Measurements from ENCODE around the gene RIN2.

Gene RIN2

GRCh38 chr20:19767070-19767469 lies 9.0 kb downstream of the RIN2 start:
- DNase-seq = no peak

DNA sequence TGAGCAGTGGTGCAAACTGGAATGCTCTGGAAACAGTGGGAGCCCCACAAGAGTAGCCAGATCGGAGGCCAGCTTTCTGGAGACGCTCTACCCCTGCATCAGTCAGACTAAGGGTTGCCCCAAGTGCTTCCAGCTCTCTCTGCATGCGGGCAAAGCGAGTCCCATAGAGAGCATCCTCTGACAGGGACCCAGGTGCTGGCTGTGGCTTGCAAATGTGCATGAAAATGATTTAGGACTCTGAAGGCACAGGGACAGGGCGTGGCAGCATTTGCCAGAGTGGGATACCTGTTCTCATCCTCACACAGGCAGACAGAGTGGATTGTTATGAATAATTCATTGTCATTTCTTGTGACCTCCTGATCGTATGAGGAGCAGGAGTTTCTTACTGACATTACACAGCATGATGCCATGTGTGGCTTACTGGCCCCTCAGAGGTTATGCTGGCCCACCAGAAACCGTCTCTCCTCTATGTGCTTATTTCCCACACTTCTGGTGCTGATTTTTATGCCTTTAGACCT lies 10.3 kb downstream of the RIN2 start:
- no peak for DNase-seq

DNA sequence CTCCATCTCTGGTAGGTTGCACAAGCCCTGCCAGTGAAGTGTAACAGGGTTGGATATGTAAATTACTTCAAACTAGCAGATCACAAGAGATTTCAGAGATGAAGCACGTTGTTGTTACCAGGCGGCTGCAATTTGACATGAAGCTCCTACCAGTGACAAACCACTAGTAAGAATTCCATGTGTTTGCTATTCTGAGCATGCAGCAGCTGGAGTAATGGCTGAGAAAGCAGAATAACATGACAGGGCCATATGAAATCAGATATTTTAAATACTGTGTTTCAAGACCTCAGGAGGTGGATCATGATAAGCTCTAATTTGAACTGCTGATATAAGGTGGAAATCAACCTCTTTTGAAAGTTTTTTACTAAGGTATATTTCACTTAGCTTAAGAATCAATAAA lies 11.4 kb downstream of the RIN2 start:
- DNase-seq = no peak

- no peak for DNase-seq
These were observed 12.3 kb downstream of the RIN2 start for GRCh38 chr20:19770375-19770774.

- no peak for DNase-seq
These were observed 13.0 kb downstream of the RIN2 start for GRCh38 chr20:19771031-19771430.

DNA sequence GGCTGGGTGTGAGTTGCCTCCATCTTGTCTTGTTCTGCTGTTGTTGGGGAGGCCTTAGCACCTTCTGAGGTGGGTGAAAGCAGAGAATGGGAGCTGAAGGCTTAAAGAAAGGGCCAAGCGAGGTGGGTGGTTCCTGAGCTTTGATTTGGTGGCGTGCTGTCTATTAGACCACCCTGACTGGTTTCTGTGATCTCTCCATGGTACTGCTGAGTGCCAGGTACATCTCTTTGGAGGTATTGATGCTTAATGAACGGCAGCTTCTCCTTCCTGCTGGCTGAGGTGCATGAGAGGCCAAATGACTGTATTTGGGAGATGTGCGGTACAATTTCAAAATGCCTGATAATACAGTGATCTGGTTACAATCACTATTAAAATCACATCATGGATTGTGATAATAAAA lies 15.4 kb downstream of the RIN2 start:
- DNase-seq = no peak

DNA sequence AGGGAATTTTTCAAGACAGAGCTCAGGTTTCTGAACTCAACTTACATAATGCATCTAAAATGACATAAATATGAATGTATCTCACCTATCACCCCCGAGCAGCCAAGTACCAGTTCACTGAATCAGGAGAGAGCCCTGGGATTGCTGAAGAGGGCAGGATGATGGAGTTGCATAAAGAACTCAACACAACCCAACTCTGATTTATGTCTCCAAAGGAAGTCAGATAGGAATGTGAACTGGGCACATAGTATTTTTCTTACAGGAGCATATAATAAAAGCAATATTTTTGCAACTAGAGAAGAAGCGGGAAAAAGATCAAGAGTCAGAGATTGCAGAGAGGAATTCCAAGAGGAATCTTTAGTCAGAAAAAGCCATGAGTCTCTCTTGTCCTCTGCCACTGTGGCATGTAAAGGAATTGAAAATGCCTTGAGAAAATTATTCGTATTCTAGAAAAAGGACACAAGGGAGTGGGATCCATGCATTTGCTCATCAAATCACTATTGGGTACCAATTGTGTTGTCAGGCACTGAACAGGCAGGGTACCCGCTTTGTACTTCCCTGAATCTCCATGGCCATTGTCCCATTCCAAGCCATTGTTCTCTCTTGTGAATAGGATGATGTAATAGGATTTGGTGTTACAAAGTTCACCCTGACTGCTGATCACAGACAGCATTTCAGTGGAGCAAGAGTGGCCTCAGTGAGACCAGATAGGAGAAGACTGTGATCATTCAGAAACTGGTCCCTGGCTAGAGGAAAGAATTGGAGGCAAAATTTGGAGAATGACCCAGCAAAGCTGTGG lies 16.3 kb downstream of the RIN2 start:
- no peak for DNase-seq

- DNase-seq = no peak
These were observed 17.5 kb downstream of the RIN2 start for GRCh38 chr20:19775353-19776253.

- DNase-seq = no peak
These were observed 19.3 kb downstream of the RIN2 start for GRCh38 chr20:19777315-19777714.

- DNase-seq = no peak
These were observed 19.9 kb downstream of the RIN2 start for GRCh38 chr20:19777981-19778380.

- no peak for DNase-seq
These were observed 20.3 kb downstream of the RIN2 start for GRCh38 chr20:19778404-19778803.

DNA sequence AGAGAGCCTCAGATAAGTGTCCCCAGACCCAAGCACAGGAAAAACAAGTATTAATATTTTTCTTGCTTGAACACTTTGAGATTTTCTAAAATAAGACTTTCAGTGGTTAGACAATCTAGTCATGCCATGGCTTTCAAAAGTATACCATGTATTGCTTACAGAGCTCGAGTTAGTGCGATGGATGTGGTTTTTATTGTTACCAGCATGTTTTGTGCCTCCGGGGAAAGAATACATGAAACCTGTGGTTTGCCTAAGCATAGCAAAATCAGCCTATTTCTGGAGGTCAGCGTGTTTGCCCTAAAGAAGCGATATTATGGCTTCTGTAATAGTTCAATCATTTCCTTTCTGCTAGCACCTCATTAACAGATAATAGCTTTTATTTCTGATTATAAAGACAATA lies 21.6 kb downstream of the RIN2 start:
- no peak for DNase-seq

GRCh38 chr20:19780261-19780660 lies 22.2 kb downstream of the RIN2 start:
- no peak for DNase-seq

DNA sequence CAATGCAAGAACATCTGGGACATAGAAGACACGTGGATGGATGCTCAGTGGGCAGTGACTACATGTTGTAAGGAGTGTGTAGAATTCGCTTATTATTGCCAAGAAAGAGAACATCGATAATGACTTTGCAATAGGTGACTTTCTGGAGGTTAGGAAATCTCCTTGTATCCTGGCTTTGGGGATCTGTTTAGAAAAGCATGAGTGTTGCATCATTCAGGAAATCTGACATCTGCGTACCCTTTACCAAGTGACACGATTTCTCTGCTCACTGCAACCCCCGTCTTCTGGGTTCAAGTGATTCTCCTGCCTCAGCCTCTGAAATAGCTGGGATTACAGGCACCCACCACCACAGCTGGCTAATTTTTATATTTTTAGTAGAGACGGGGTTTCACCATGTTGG lies 23.2 kb downstream of the RIN2 start:
- no peak for DNase-seq

- DNase-seq = no peak
These were observed 24.6 kb downstream of the RIN2 start for GRCh38 chr20:19782669-19783068.

DNA sequence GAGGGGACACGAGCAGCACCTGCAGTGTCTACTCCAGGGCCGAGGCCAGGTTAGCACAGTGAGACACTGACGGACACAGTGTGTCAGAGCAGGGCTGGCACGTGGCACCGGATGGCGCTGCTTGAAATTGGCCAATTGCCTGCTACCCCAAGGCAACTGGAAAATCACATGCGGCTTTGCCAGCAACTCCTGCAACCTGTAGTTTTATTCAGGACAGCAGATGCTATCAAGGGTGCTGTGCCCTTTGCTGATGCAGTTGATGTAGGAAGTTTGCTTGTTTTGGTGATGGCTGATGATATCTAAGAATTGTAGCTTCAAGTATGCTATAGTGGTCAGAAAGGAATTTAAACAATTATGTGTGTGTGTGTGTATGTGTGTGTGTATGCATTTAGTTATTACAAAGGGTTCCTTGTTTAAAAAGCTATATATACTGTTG lies 25.9 kb downstream of the RIN2 start:
- DNase-seq = peak; percentile 27

- DNase-seq = peak; percentile 89
These were observed 26.6 kb downstream of the RIN2 start for GRCh38 chr20:19784511-19785172.

DNA sequence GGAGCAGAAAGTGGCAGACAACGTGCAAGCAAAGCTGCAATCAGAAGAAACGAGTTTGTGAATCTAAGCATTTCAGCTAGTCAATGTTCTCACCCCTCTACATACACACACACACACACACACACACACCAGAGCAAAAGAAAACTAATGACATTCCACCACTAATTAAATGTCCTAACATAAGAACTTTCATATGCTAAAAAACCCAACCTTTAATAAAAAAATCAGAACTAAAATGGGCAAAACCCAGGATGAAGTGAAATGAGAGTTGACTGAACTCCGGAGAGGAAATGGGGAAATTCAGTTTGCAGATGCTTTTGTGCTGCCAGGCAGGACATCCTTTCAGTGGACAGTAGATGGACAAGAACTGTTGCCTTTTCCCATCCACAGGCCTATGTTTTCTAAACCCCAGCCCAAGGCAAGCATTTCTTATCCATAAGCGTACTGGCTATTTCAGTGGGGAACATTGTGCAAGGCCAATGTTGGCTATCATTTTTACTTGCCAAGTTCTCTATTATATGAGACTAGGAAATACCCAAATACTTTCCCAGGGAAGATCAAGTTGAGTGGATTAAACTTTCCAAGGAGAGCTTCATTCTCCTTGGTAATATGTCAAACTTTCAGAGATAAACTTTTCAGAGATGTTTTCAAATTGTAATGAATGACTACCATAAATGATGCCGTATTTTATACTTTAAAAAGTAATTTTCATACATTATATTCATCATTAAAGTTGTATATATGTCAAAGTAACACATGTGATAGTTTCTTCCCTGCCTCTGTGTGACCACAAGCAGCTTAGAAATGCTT lies 27.3 kb downstream of the RIN2 start:
- DNase-seq = no peak

DNA sequence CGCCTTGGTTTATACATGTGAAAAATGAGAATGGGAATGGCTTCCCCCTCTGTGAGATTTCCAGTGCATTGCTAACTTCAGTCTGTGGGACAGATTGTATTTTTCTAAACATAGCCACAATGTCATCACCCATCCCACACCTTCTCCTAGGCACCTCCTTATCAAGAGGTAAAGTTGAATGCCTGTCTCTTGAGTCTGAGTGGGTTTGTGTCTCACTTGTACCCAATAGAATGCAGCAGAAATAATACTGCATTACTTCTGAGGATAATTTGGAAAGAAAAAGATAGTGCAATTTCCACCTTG lies 27.9 kb downstream of the RIN2 start:
- no peak for DNase-seq

DNA sequence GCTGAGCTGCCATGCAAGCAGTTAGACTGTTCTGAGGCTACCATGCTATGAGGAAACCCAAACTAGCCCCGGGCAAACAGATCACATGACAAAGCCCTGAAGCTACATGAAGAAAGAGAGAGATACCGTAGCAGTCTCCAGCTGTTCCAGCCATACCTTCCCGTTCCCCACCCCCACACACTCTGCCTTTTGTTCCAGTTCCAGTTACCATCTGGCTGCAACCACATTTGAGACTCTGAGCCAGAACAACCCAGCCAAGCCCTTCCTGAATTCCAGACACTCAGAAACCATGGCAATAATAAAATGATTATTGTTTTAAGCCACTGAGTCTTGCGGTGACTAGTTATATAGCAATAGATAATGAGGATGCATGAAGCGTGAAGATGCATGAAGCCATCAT lies 28.3 kb downstream of the RIN2 start:
- DNase-seq = peak; percentile 23

DNA sequence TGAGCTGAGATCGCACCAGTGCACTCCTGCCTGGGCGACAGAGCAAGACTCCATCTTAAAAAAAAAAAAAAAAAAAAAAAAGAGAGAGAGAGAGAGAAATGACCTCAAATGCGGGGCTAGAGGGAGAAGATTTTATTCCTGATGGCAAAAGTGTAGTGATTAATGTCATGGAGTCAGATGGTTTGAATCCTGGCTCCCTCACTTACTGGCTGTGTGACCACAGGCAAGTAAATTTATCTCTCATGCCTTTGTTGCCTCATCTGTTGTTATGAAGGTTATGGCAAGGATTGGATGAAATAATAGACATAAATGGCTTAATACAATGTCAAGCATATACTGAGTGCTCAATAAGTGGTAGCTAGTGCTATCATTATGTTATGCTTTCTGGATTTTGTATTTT lies 29.3 kb downstream of the RIN2 start:
- DNase-seq = no peak

DNA sequence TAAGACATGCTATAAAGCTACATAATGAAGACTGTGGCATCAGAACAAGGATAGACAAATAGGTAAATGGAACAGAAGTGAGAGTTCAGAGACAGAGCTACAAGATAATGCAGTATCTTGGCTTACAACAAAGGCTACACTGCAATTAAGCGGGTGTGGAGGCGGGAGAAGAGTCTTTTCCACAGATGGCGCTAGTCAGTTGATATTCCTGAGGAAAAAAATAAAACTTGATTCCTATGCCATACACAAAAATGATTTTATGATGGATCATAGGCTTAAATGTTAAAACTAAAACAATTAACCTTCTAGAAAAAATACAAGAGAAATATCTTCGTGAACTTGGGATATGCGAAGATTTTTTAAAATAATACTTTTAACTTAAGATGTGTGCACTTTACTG lies 31.0 kb downstream of the RIN2 start:
- DNase-seq = peak; percentile 47

GRCh38 chr20:19789446-19789845 lies 31.4 kb downstream of the RIN2 start:
- peak; percentile 16 for DNase-seq

Measured in DMS53 (cell line).